Stimulated activated effector memory CD8-positive, alpha-beta T cell treated with anti-CD3 and anti-CD28 coated beads, Interleukin-12 subunit alpha, Interleukin-12 subunit beta, amount 100 ng/mL, for 72 hours (primary cell): ENCODE data around the gene RPL29.
"Not testable (repeated sequence)": the region's sequence is repeated elsewhere in the genome, so short reads cannot be mapped to it uniquely, and the experiment has no call there.

Source experiments
- ATAC-seq: fragments of 150-1000 bp; cut with Tn5 transposase; 2 replicates; pipeline ENCODE4 v1.10.0; 2021
- DNase-seq, 2 donors: peaks; one replicate each; pipeline ENCODE4 v3.0.0; 2021 to 2022; ENCODE audit warnings: low spot score in 2 of 2
- H3K27ac Mint-ChIP-seq: one replicate; pipeline ENCODE4 v1.8.0; 2022; ENCODE audit warnings: mild to moderate bottlenecking, mixed read lengths
- H3K36me3 Mint-ChIP-seq: one replicate; pipeline ENCODE4 v1.8.0; 2022; ENCODE audit warnings: mild to moderate bottlenecking, mixed read lengths
- H3K4me1 Mint-ChIP-seq: one replicate; pipeline ENCODE4 v1.8.0; 2022; ENCODE audit warnings: mixed read lengths
- H3K4me3 Mint-ChIP-seq: one replicate; pipeline ENCODE4 v1.8.0; 2022; ENCODE audit warnings: mild to moderate bottlenecking, mixed read lengths
- H3K9me3 Mint-ChIP-seq: one replicate; pipeline ENCODE4 v1.8.0; 2022; ENCODE audit warnings: mixed read lengths

Gene RPL29

GRCh38 chr3:51995346-51996163, at the start of gene RPL29:
RPL29 (minus strand) TSS chr3:51995895; CDS start chr3:51995461, 434 bp downstream.
- DNase-seq (peak; percentile 73 to 96), ATAC-seq (peak; percentile 96)
- no peaks in the 10 kb centered on the region for H3K9me3 Mint-ChIP-seq
- H3K36me3 Mint-ChIP-seq: peaks cover 52% of the 10 kb centered on the region
- H3K4me1 Mint-ChIP-seq: peaks cover 40% of the 10 kb centered on the region
- peak within 1 kb of the TSS; percentile 100 for H3K27ac Mint-ChIP-seq
- peak within 1 kb of the TSS; percentile 100 for H3K4me3 Mint-ChIP-seq

DNA sequence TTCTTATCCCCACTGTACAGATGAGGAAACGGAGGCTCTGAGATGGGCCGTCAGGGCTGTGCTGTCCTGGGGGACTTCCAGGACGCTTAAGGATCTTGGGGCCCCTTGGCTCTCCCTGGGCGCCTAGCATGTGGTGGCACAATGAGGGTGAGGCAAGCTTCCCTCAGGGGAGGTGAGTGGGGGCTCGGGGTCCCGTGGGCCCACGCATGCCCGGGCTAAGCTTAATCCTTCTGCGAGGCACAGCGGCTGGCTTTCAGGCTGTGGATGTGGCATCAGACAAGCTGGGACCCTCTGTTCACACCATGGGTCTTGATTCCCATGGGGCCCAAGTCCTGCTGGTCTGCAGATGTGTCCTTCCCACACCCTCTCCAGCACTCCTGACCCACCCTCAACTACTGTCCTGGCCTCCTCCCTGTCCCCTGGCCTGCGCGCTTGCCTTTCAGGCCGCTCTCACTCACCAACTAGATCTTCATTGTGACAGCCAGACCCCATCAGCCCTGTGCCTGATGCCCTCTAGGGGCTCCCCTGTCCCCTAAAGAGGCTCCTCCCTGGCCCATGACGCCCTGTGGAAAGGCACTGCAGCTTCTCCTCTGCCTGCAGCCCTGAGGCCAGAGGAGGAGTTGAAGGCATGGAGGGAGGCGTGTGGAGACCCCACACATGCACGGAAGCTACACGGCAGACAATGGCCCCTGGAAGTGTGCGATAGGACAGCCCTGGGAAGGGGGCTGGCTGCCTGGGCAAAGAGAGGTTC, 49.3 kb upstream of the RPL29 start:
- ATAC-seq (peak; percentile 2), DNase-seq (no peak)
- H3K4me1 Mint-ChIP-seq: peaks cover 33% of the 10 kb centered on the region
- peak overlapping the region; percentile 88 for H3K27ac Mint-ChIP-seq
- no peak overlapping the region for H3K4me3 Mint-ChIP-seq
- H3K9me3 Mint-ChIP-seq: no peaks in the 10 kb centered on the region
- H3K36me3 Mint-ChIP-seq: peaks cover 12% of the 10 kb centered on the region

DNA sequence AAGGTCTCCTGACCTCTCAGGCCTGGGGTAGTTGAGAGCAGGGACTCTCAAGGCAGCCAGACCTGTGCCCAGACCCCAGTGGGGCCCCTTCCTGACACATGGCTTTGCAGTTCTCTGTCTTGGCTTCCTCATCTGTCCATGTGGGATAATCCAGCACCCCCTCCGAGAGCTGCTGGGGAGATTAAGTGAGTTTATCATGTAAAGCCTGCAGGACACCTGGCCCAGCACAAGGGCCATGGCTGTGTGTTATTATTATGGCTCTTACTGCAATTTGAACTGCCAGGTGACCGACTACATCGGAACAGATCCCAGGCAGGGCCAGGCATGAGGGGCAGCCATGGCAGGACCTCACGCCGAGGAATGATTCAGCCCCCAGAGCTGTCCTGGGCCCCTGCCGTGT, 48.1 kb upstream of the RPL29 start:
- no peak for DNase-seq
- Mint-ChIP-seq H3K4me1 (peaks cover 30% of the 10 kb centered on the region), H3K27ac (peak overlapping the region; percentile 72), H3K4me3 (no peak overlapping the region), H3K9me3 (no peaks in the 10 kb centered on the region), H3K36me3 (no peaks in the 10 kb centered on the region)
- no peak for ATAC-seq

DNA sequence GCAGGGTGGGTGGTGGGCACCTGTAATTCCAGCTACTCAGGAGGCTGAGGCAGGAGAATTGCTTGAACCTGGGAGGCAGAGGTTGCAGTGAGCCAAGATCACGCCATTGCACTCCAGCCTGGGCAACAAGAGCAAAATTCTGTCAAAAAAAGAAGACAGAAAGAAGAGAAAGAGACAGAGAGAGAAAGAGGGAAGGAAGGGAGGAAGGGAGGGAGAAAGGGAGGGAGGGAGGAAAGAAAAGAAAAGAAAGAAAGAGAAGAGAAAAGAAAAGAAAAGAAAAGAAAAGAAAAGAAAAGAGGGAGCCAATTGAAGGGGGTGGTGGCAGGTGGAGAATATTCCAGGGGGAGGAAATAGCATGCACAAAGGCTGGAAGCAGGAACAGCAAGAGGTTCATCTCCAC, 47.3 kb upstream of the RPL29 start:
- not testable (repeated sequence) for H3K4me3 Mint-ChIP-seq, ATAC-seq, H3K36me3 Mint-ChIP-seq, H3K9me3 Mint-ChIP-seq, DNase-seq
- H3K27ac Mint-ChIP-seq: peak overlapping the region; percentile 72
- peaks cover 30% of the 10 kb centered on the region for H3K4me1 Mint-ChIP-seq

- Mint-ChIP-seq H3K4me1 (peaks cover 24% of the 10 kb centered on the region), H3K4me3 (no peak overlapping the region), H3K9me3 (no peaks in the 10 kb centered on the region), H3K36me3 (no peaks in the 10 kb centered on the region), H3K27ac (peak overlapping the region; percentile 79)
- DNase-seq: no peak
- no peak for ATAC-seq
Measured at GRCh38 chr3:52041118-52041731, 45.5 kb upstream of the RPL29 start.

GRCh38 chr3:52040600-52040999, 44.9 kb upstream of the RPL29 start:
- Mint-ChIP-seq H3K4me1 (peaks cover 23% of the 10 kb centered on the region), H3K36me3 (no peaks in the 10 kb centered on the region), H3K9me3 (no peaks in the 10 kb centered on the region), H3K27ac (peak overlapping the region; percentile 79), H3K4me3 (no peak overlapping the region)
- no peak for DNase-seq
- ATAC-seq: no peak

- H3K9me3 Mint-ChIP-seq: no peaks in the 10 kb centered on the region
- no peak overlapping the region for H3K4me3 Mint-ChIP-seq
- peaks cover 17% of the 10 kb centered on the region for H3K4me1 Mint-ChIP-seq
- ATAC-seq (no peak), DNase-seq (no peak)
- peak overlapping the region; percentile 70 for H3K27ac Mint-ChIP-seq
- H3K36me3 Mint-ChIP-seq: no peaks in the 10 kb centered on the region
Measured at GRCh38 chr3:52039846-52040245, 44.2 kb upstream of the RPL29 start.

DNA sequence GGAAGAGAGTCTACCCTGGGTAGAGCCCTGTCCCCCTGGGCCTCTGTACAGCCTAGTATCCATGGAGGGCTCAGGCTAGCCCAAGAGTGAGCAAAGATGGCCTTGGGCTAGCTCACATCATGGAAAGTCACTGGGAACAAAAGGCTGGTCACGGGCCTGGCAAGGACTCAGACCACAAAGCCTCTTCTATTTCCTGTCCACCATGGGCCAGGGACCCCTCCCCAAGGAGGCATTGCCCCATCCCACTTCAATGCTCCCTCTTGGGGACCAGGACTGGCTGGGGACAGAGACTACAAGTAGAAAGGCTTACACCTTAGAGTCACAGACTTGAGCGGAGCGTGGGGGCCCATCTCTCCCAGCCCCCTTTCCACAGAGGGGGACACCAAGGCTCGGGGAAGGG, 43.7 kb upstream of the RPL29 start:
- peak overlapping the region; percentile 70 for H3K27ac Mint-ChIP-seq
- peaks cover 17% of the 10 kb centered on the region for H3K4me1 Mint-ChIP-seq
- no peaks in the 10 kb centered on the region for H3K36me3 Mint-ChIP-seq
- no peak for DNase-seq
- H3K9me3 Mint-ChIP-seq: no peaks in the 10 kb centered on the region
- no peak overlapping the region for H3K4me3 Mint-ChIP-seq
- ATAC-seq: no peak

- Mint-ChIP-seq H3K4me1 (peaks cover 17% of the 10 kb centered on the region), H3K9me3 (no peaks in the 10 kb centered on the region), H3K36me3 (no peaks in the 10 kb centered on the region), H3K27ac (no peak overlapping the region), H3K4me3 (no peak overlapping the region)
- ATAC-seq: no peak
- no peak for DNase-seq
Measured at GRCh38 chr3:52038227-52038626, 42.5 kb upstream of the RPL29 start.

DNA sequence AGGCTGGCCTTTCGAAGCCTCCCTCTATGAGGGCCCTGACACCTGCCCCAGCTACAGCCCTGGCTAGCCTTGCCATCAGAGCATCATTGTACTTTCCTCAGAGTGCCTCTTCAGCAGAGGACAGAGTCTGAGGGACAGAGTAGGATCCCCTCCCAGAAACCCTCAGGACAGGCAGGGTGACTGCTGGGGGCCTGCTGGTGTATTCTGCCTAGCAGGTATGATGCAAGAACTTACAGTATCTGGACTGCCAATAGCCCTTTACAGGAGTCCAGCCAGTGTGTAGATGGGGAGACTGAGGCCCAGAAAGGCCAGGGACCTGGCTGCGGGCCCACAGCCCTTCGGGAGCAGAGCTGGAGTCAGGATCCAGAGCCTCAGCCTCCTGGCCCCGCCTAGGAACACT, 41.6 kb upstream of the RPL29 start:
- Mint-ChIP-seq H3K27ac (no peak overlapping the region), H3K9me3 (no peaks in the 10 kb centered on the region), H3K4me3 (no peak overlapping the region), H3K4me1 (peaks cover 16% of the 10 kb centered on the region), H3K36me3 (no peaks in the 10 kb centered on the region)
- DNase-seq (no peak), ATAC-seq (no peak)

- Mint-ChIP-seq H3K36me3 (no peaks in the 10 kb centered on the region), H3K4me3 (no peak overlapping the region), H3K9me3 (no peaks in the 10 kb centered on the region), H3K4me1 (peaks cover 16% of the 10 kb centered on the region), H3K27ac (no peak overlapping the region)
- no peak for ATAC-seq
- DNase-seq: no peak
Measured at GRCh38 chr3:52036829-52037228, 41.1 kb upstream of the RPL29 start.

GRCh38 chr3:52036222-52036694, 40.6 kb upstream of the RPL29 start:
- H3K4me3 Mint-ChIP-seq: no peak overlapping the region
- no peak overlapping the region for H3K27ac Mint-ChIP-seq
- H3K36me3 Mint-ChIP-seq: no peaks in the 10 kb centered on the region
- H3K9me3 Mint-ChIP-seq: no peaks in the 10 kb centered on the region
- peaks cover 11% of the 10 kb centered on the region for H3K4me1 Mint-ChIP-seq
- ATAC-seq: peak; percentile 53
- no peak for DNase-seq

GRCh38 chr3:52034651-52035050, 39.0 kb upstream of the RPL29 start:
- H3K9me3 Mint-ChIP-seq: no peaks in the 10 kb centered on the region
- no peaks in the 10 kb centered on the region for H3K36me3 Mint-ChIP-seq
- peaks cover 9% of the 10 kb centered on the region for H3K4me1 Mint-ChIP-seq
- H3K4me3 Mint-ChIP-seq: no peak overlapping the region
- no peak for DNase-seq
- ATAC-seq: no peak
- peak overlapping the region; percentile 40 for H3K27ac Mint-ChIP-seq

- no peak for DNase-seq
- H3K27ac Mint-ChIP-seq: peak overlapping the region; percentile 40
- no peaks in the 10 kb centered on the region for H3K36me3 Mint-ChIP-seq
- H3K4me3 Mint-ChIP-seq: no peak overlapping the region
- peaks cover 5% of the 10 kb centered on the region for H3K4me1 Mint-ChIP-seq
- ATAC-seq: no peak
- H3K9me3 Mint-ChIP-seq: no peaks in the 10 kb centered on the region
Measured at GRCh38 chr3:52034212-52034611, 38.5 kb upstream of the RPL29 start.

- not testable (repeated sequence) for H3K9me3 Mint-ChIP-seq, DNase-seq, H3K36me3 Mint-ChIP-seq, ATAC-seq, H3K27ac Mint-ChIP-seq, H3K4me1 Mint-ChIP-seq, H3K4me3 Mint-ChIP-seq
Measured at GRCh38 chr3:52033748-52034147, 38.1 kb upstream of the RPL29 start.
